Left ventricle myocardium inferior (tissue), 1 donor: ENCODE results near the gene PPM1L. TPM values are rescaled to one million over a fixed set of nuclear protein-coding genes. Genes with fewer than 3 reads are reported as not detected.

Experiments used
- DNase-seq: peaks from one replicate; pipeline ENCODE4 v3.0.0-alpha.2; 2020
- H3K27ac ChIP-seq: fragments of 200-600 bp; replicated peaks from 2 replicates; pipeline ENCODE4 v1.8.0; 2021
- H3K27me3 ChIP-seq: fragments of 200-600 bp; 2 replicates; pipeline ENCODE4 v1.8.0; 2021; ENCODE audit warnings: low read depth
- H3K36me3 ChIP-seq: fragments of 200-600 bp; 2 replicates; pipeline ENCODE4 v1.8.0; 2021
- H3K4me1 ChIP-seq: fragments of 200-600 bp; 2 replicates; pipeline ENCODE4 v1.8.0; 2021
- H3K4me3 ChIP-seq: fragments of 200-600 bp; 2 replicates; pipeline ENCODE4 v1.8.0; 2021; ENCODE audit warnings: mild to moderate bottlenecking, moderate library complexity
- H3K9me3 ChIP-seq: fragments of 200-600 bp; replicated peaks from 2 replicates; pipeline ENCODE4 v1.8.0; 2021
- CTCF ChIP-seq: fragments of 200-600 bp; IDR thresholded peaks from 2 replicates; pipeline ENCODE4 v1.8.0; 2021; ENCODE audit warnings: antibody characterized with exemption, mild to moderate bottlenecking, borderline replicate concordance
- intact Hi-C: fragments of 100-400 bp; cut with micrococcal nuclease; formaldehyde crosslinking; loops from one replicate; pipeline ENCODE4 v1.11.0; 2022
- total RNA-seq: library from RNA; stranded (reverse); fragmentation: NEBNext Ultra II Directional; extraction: Animal tissue kit (Norgen Biotek cat#: 25700); gene quantifications from one replicate; pipeline ENCODE4 v1.2.1, GENCODE V29; 2021
- donor health status: DM: no; HTN: yes; CAD: no; lungs with severe emphysema.

PPM1L gene
- total RNA-seq, 1 donor from 2014 or later, result 51.1 TPM

GRCh38 chr3:160948273-160948672 is 192.2 kb downstream of the PPM1L start:
- no peak for TF ChIP-seq CTCF
- Histone ChIP-seq H3K9me3 (no peaks in the 10 kb centered on the region), H3K4me3 (no peak overlapping the region), H3K36me3 (no peaks in the 10 kb centered on the region), H3K27ac (peak overlapping the region; percentile 16), H3K4me1 (peaks cover 40% of the 10 kb centered on the region), H3K27me3 (no peaks in the 10 kb centered on the region)
- DNase-seq, result no peak
- intact Hi-C loops, result no loop called here

GRCh38 chr3:160949460-160949859 is 193.4 kb downstream of the PPM1L start:
- no peak for TF ChIP-seq CTCF
- H3K4me3 ChIP-seq, result no peak overlapping the region
- no peak overlapping the region for H3K27ac ChIP-seq
- no peaks in the 10 kb centered on the region for H3K36me3 ChIP-seq
- H3K4me1 ChIP-seq, result peaks cover 48% of the 10 kb centered on the region
- DNase-seq, result no peak
- H3K9me3 ChIP-seq, result no peaks in the 10 kb centered on the region
- H3K27me3 ChIP-seq, result no peaks in the 10 kb centered on the region
- intact Hi-C loops, result no loop called here

- no peak for DNase-seq
- H3K4me1 ChIP-seq, result peaks cover 48% of the 10 kb centered on the region
- no peak overlapping the region for H3K4me3 ChIP-seq
- no peaks in the 10 kb centered on the region for H3K27me3 ChIP-seq
- no peak for TF ChIP-seq CTCF
- H3K36me3 ChIP-seq, result no peaks in the 10 kb centered on the region
- peak overlapping the region; percentile 63 for H3K27ac ChIP-seq
- no peaks in the 10 kb centered on the region for H3K9me3 ChIP-seq
- intact Hi-C loops, result no loop called here
Observed at GRCh38 chr3:160950542-160950941, 194.5 kb downstream of the PPM1L start.

- no peaks in the 10 kb centered on the region for H3K27me3 ChIP-seq
- H3K4me1 ChIP-seq, result peaks cover 48% of the 10 kb centered on the region
- H3K27ac ChIP-seq, result peak overlapping the region; percentile 63
- DNase-seq, result no peak
- no peaks in the 10 kb centered on the region for H3K9me3 ChIP-seq
- H3K4me3 ChIP-seq, result no peak overlapping the region
- no peaks in the 10 kb centered on the region for H3K36me3 ChIP-seq
- intact Hi-C loops, result no loop called here
- no peak for TF ChIP-seq CTCF
Observed at GRCh38 chr3:160950954-160951353, 194.9 kb downstream of the PPM1L start.

- Histone ChIP-seq H3K27me3 (no peaks in the 10 kb centered on the region), H3K9me3 (no peaks in the 10 kb centered on the region), H3K27ac (peak overlapping the region; percentile 63), H3K4me1 (peaks cover 48% of the 10 kb centered on the region), H3K4me3 (no peak overlapping the region), H3K36me3 (no peaks in the 10 kb centered on the region)
- TF ChIP-seq CTCF, result no peak
- DNase-seq, result no peak
- intact Hi-C loops, result no loop called here
Observed at GRCh38 chr3:160951642-160952487, 195.8 kb downstream of the PPM1L start.
